Measurements from ENCODE around the gene SLC44A3. TPM values are rescaled to one million over a fixed set of nuclear protein-coding genes. Genes with fewer than 3 reads are reported as not detected.

SLC44A3 gene
- total and polyA plus RNA-seq, 9 of the 15 experiments (the other 6 are each of a cell fraction or from before 2014, with no cell fraction given) = not detected

DNA sequence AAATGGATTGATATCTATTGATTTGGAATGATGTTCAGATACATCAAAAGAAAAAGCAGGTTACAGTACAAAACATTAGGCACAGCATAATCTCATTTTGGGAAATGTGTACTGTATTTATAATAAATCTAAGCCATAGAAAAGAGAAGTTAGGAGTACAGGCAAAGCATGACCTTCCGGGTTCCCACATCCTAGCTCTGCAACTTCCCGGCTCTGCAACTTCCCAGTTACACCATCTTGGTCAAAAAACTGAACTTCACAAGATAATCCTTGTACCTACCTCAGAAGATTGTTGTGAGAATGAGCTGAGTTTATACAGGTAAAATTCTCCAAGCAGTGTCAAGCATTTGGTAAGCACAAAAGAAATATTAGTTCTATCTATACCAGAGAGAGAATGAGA lies 21.7 kb upstream of the SLC44A3 start:
- H3K27me3 ChIP-seq (ENCODE audit: control insufficient read depth in 2 of 2, insufficient read depth in 2 of 2, low read length in 2 of 2) = no peaks in the 10 kb centered on the region; a peak in 1 of 5 replicates
- H3K36me3 ChIP-seq (ENCODE audit: control insufficient read depth, insufficient read depth, low read length) = no peaks in the 10 kb centered on the region
- FAIRE-seq (no peak), DNase-seq (ENCODE audit: extremely low read depth in 1 of 4, low spot score in 3 of 4) (no peak), ATAC-seq (no peak)
- H3K79me2 ChIP-seq (ENCODE audit: control insufficient read depth, insufficient read depth, low read length) = no peaks in the 10 kb centered on the region
- no peaks in the 10 kb centered on the region for H3K9me1 ChIP-seq (ENCODE audit: control insufficient read depth, insufficient read depth, low read length)
- ChIA-PET CTCF (ENCODE audit: low intra/inter-chr PET ratio) (no interaction called here), POLR2A (no interaction called here)
- H3K9ac ChIP-seq (ENCODE audit: insufficient read depth in 1 of 2, low read depth in 2 of 2, low read length in 2 of 2) = no peak overlapping the region
- BruUV-seq (replicated peaks) = no TSS peak
- WGBS (ENCODE audit: insufficient coverage, low coverage, missing lambda C conversion rate) = 0% methylated on average over 2 of the region's 2 CpGs
- no peaks in the 10 kb centered on the region for H3K9me3 ChIP-seq (replicated peaks; ENCODE audit: control insufficient read depth, insufficient read depth, low read depth, low read length)
- H3K27ac ChIP-seq (ENCODE audit: extremely low read depth, low read depth, low read length) = no peak overlapping the region
- H3K4me3 ChIP-seq = no peak overlapping the region
- in situ Hi-C loops (cut with MboI) = no loop called here
- H3K4me2 ChIP-seq (ENCODE audit: insufficient read depth, low read length) = no peak overlapping the region
- H2AFZ ChIP-seq (ENCODE audit: low read depth, low read length) = no peak overlapping the region
- peaks cover 0 to 3% of the 10 kb centered on the region in 2 experiments; a peak in 1 of 5 replicates for H3K4me1 ChIP-seq (replicated peaks in 1 of 2; ENCODE audit: control insufficient read depth in 2 of 2, insufficient read depth in 2 of 2, low read length in 2 of 2)
- H4K20me1 ChIP-seq (replicated peaks; ENCODE audit: control insufficient read depth, insufficient read depth, low read length) = no peaks in the 10 kb centered on the region
- intact Hi-C loops (cut with micrococcal nuclease) = no loop called here
- TF ChIP-seq ATF4 (CRISPR knock-in tag; IDR thresholded peaks at IDR 0.05) = no peak
- no peak for TF ChIP-seq ZNF165 (CRISPR knock-in tag; IDR thresholded peaks at IDR 0.05; ENCODE audit: borderline replicate concordance)
- TF ChIP-seq ZNF696 (CRISPR knock-in tag; conservative IDR thresholded peaks at IDR 0.05) = no peak
- TF ChIP-seq ZNF707 (CRISPR knock-in tag; conservative IDR thresholded peaks at IDR 0.05) = no peak
- TF ChIP-seq ZBTB17 (CRISPR knock-in tag; IDR thresholded peaks at IDR 0.05) = no peak
- no peak for TF ChIP-seq MAFF (IDR thresholded peaks at IDR 0.05; ENCODE audit: low read length)
- TF ChIP-seq ZNF699 (CRISPR knock-in tag; IDR thresholded peaks at IDR 0.05; ENCODE audit: insufficient replicate concordance) = no peak
- no peak for TF ChIP-seq RFX7 (CRISPR knock-in tag; IDR thresholded peaks at IDR 0.05)
- TF ChIP-seq ZNF407 (IDR thresholded peaks at IDR 0.05; ENCODE audit: low read depth) = no peak
- no peak for TF ChIP-seq PTRF (tag; IDR thresholded peaks at IDR 0.05)
- no peak for TF ChIP-seq ZNF583 (CRISPR knock-in tag; IDR thresholded peaks at IDR 0.05)
- no peak for TF ChIP-seq ZNF561 (CRISPR knock-in tag; conservative IDR thresholded peaks at IDR 0.05)
- TF ChIP-seq RBBP5 (IDR thresholded peaks at IDR 0.05; ENCODE audit: borderline replicate concordance, insufficient read depth, low read length, poor library complexity, severe bottlenecking) = no peak
- TF ChIP-seq ARNT (IDR thresholded peaks at IDR 0.05) = no peak

All from K562 (cell line).